Neural cell (in vitro differentiated cells): ENCODE results near the gene EHD4. TPM values are rescaled to one million over a fixed set of nuclear protein-coding genes. Genes with fewer than 3 reads are reported as not detected.

ENCODE experiments used
- H2AFZ ChIP-seq: fragments of 200-600, 300-800 bp; sonication (generic), shearing (Covaris generic); 2 replicates; pipeline ENCODE4 v1.6.0; 2014; ENCODE audit warnings: low read depth, mild to moderate bottlenecking, antibody characterized with exemption, low read length, moderate library complexity
- H3F3A ChIP-seq: fragments of 200-600 bp; shearing (Covaris generic); 2 replicates; pipeline ENCODE4 v1.6.1; 2016; ENCODE audit warnings: mild to moderate bottlenecking, moderate library complexity, mixed read lengths, antibody characterized with exemption, low read length; ENCODE audit not compliant: insufficient read depth, poor library complexity, severe bottlenecking
- H3K27ac ChIP-seq: fragments of 200-600, 300-800 bp; sonication (generic), shearing (Covaris generic); 2 replicates; pipeline ENCODE4 v1.5.1; 2014; ENCODE audit warnings: mild to moderate bottlenecking, low read length, moderate library complexity
- H3K27me3 ChIP-seq: fragments of 300-800, 200-600 bp; sonication (generic), shearing (Covaris generic); 2 replicates; pipeline ENCODE4 v1.6.0; 2014; ENCODE audit warnings: mild to moderate bottlenecking, low read depth, low read length, moderate library complexity; ENCODE audit not compliant: insufficient read depth
- H3K36me3 ChIP-seq: fragments of 300-800, 200-600 bp; sonication (generic), shearing (Covaris generic); 2 replicates; pipeline ENCODE4 v1.5.1; 2014; ENCODE audit warnings: mild to moderate bottlenecking, antibody characterized with exemption, low read length, moderate library complexity; ENCODE audit not compliant: insufficient read depth
- H3K4me2 ChIP-seq: fragments of 300-800, 200-600 bp; sonication (generic), shearing (Covaris generic); 2 replicates; pipeline ENCODE4 v1.6.0; 2014; ENCODE audit warnings: mild to moderate bottlenecking, low read length
- H3K4me3 ChIP-seq: fragments of 300-800, 200-600 bp; sonication (generic), shearing (Covaris generic); 2 replicates; pipeline ENCODE4 v1.5.1; 2014; ENCODE audit warnings: mild to moderate bottlenecking, low read length, moderate library complexity
- H3K79me2 ChIP-seq: fragments of 200-600 bp; shearing (Covaris generic); replicated peaks from 2 replicates; pipeline ENCODE4 v1.6.0; 2014; ENCODE audit warnings: mild to moderate bottlenecking, low read length, moderate library complexity; ENCODE audit not compliant: insufficient read depth
- H3K9ac ChIP-seq: fragments of 300-800, 200-600 bp; sonication (generic), shearing (Covaris generic); 2 replicates; pipeline ENCODE4 v1.6.1; 2016; ENCODE audit warnings: mild to moderate bottlenecking, low read length, mixed read lengths
- H3K9me2 ChIP-seq: fragments of 200-600 bp; shearing (Covaris generic); 2 replicates; pipeline ENCODE4 v1.6.1; 2016; ENCODE audit warnings: mild to moderate bottlenecking, low read length, mixed read lengths; ENCODE audit not compliant: insufficient read depth
- H3K9me3 ChIP-seq: fragments of 200-600, 300-800 bp; sonication (generic), shearing (Covaris generic); 2 replicates; pipeline ENCODE4 v1.6.1; 2016; ENCODE audit warnings: mild to moderate bottlenecking, mixed run types, low read length, moderate library complexity, mixed read lengths
- H4K20me1 ChIP-seq: fragments of 200-600 bp; shearing (Covaris generic); 2 replicates; pipeline ENCODE4 v1.6.1; 2016; ENCODE audit warnings: mild to moderate bottlenecking, mixed run types; ENCODE audit not compliant: insufficient read depth
- EP300 ChIP-seq: fragments of 450-650 bp; conservative IDR thresholded peaks from 2 replicates; pipeline ENCODE4 v1.6.1; 2014; ENCODE audit warnings: antibody characterized with exemption, mild to moderate bottlenecking, moderate library complexity; ENCODE audit not compliant: poor library complexity, severe bottlenecking
- EZH2 ChIP-seq: fragments of 200-600, 300-800 bp; shearing (Covaris generic), sonication (generic); IDR thresholded peaks from 2 replicates; pipeline ENCODE4 v1.6.1; 2014; ENCODE audit warnings: antibody characterized with exemption, low read length, borderline replicate concordance, mild to moderate bottlenecking; ENCODE audit not compliant: insufficient read depth, poor library complexity, severe bottlenecking
- MXI1 ChIP-seq: fragments of 450-650 bp; conservative IDR thresholded peaks from 2 replicates; pipeline ENCODE4 v1.6.1; 2014; ENCODE audit warnings: antibody characterized with exemption, mild to moderate bottlenecking; ENCODE audit not compliant: poor library complexity, severe bottlenecking
- POLR2AphosphoS5 ChIP-seq: IDR thresholded peaks from 2 replicates; pipeline ENCODE4 v1.6.1; 2012
- RAD21 ChIP-seq: fragments of 450-650 bp; conservative IDR thresholded peaks from 2 replicates; pipeline ENCODE4 v1.6.1; 2014; ENCODE audit warnings: antibody characterized with exemption, mild to moderate bottlenecking, moderate library complexity
- REST ChIP-seq: IDR thresholded peaks from 2 replicates; pipeline ENCODE4 v1.6.1; 2012; ENCODE audit warnings: borderline replicate concordance
- SMC3 ChIP-seq: fragments of 450-650 bp; conservative IDR thresholded peaks from 2 replicates; pipeline ENCODE4 v1.6.1; 2014; ENCODE audit warnings: antibody characterized with exemption, mild to moderate bottlenecking, moderate library complexity; ENCODE audit not compliant: poor library complexity
- TAF1 ChIP-seq: IDR thresholded peaks from 2 replicates; pipeline ENCODE4 v1.6.1; 2012; ENCODE audit warnings: low read depth
- polyA plus RNA-seq: library from polyadenylated mRNA; depleted of rRNA; stranded (reverse); fragments of >200 nt; gene quantifications from 2 replicates; pipeline ENCODE4 v1.2.3, GENCODE V29; 2014
- TF ChIP-seq, protein P1 (sequence below): fragments of 450-650 bp; IDR thresholded peaks from 2 replicates; pipeline ENCODE4 v1.5.1; 2014; ENCODE audit warnings: antibody characterized with exemption, mild to moderate bottlenecking, moderate library complexity; ENCODE audit not compliant: poor library complexity, severe bottlenecking

The EHD4 gene
- polyA plus RNA-seq, 1 donor from 2014 or later: 0.09 TPM

DNA sequence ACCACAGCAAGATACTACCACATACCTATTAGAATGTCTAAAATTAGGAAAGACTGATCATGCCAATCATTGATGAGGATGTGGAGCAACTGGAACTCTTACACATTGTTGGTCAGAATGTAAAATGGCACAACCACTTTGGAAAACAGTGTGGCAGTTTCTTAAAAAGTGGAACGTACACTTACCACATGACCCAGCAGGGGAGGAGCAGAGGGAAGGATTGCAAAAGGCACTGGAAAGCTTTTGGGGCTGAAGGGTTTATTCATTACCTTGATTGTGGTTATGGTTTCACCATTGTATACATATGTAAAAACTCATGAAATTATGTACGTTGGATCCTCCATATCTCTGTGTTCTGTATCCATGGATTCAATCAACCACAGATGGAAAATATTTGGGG lies 3.3 kb upstream of the EHD4 start:
- Histone ChIP-seq H3F3A (no peaks in the 10 kb centered on the region), H3K27ac (no peak overlapping the region), H3K79me2 (no peaks in the 10 kb centered on the region), H4K20me1 (no peaks in the 10 kb centered on the region), H3K4me2 (no peak overlapping the region), H3K9me2 (no peaks in the 10 kb centered on the region), H3K36me3 (no peaks in the 10 kb centered on the region), H3K27me3 (peaks cover 26% of the 10 kb centered on the region), H3K9me3 (no peaks in the 10 kb centered on the region), H3K9ac (no peak overlapping the region), H3K4me3 (no peak overlapping the region), H2AFZ (no peak overlapping the region)
- TF ChIP-seq EP300 (no peak), EZH2 (no peak), RAD21 (no peak), POLR2AphosphoS5 (no peak), TAF1 (no peak), REST (no peak), SMC3 (no peak), MXI1 (no peak)
- TF ChIP-seq, protein P1, sequence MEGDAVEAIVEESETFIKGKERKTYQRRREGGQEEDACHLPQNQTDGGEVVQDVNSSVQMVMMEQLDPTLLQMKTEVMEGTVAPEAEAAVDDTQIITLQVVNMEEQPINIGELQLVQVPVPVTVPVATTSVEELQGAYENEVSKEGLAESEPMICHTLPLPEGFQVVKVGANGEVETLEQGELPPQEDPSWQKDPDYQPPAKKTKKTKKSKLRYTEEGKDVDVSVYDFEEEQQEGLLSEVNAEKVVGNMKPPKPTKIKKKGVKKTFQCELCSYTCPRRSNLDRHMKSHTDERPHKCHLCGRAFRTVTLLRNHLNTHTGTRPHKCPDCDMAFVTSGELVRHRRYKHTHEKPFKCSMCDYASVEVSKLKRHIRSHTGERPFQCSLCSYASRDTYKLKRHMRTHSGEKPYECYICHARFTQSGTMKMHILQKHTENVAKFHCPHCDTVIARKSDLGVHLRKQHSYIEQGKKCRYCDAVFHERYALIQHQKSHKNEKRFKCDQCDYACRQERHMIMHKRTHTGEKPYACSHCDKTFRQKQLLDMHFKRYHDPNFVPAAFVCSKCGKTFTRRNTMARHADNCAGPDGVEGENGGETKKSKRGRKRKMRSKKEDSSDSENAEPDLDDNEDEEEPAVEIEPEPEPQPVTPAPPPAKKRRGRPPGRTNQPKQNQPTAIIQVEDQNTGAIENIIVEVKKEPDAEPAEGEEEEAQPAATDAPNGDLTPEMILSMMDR: no peak

GRCh38 chr15:41974041-41974440 lies 1.7 kb upstream of the EHD4 start:
- no peak overlapping the region for H3K9ac ChIP-seq
- H3K9me3 ChIP-seq: no peaks in the 10 kb centered on the region
- H3K27me3 ChIP-seq: peaks cover 26% of the 10 kb centered on the region
- no peak overlapping the region for H3K4me2 ChIP-seq
- H2AFZ ChIP-seq: no peak overlapping the region
- no peak overlapping the region for H3K27ac ChIP-seq
- no peaks in the 10 kb centered on the region for H3F3A ChIP-seq
- no peak overlapping the region for H3K4me3 ChIP-seq
- H3K79me2 ChIP-seq: no peaks in the 10 kb centered on the region
- no peaks in the 10 kb centered on the region for H3K36me3 ChIP-seq
- H4K20me1 ChIP-seq: no peaks in the 10 kb centered on the region
- no peaks in the 10 kb centered on the region for H3K9me2 ChIP-seq
- TF ChIP-seq SMC3: no peak
- no peak for TF ChIP-seq EZH2
- no peak for TF ChIP-seq REST
- no peak for TF ChIP-seq POLR2AphosphoS5
- TF ChIP-seq MXI1: no peak
- TF ChIP-seq EP300: no peak
